ENCODE results near the gene ATP5PO.

ATP5PO gene

DNA sequence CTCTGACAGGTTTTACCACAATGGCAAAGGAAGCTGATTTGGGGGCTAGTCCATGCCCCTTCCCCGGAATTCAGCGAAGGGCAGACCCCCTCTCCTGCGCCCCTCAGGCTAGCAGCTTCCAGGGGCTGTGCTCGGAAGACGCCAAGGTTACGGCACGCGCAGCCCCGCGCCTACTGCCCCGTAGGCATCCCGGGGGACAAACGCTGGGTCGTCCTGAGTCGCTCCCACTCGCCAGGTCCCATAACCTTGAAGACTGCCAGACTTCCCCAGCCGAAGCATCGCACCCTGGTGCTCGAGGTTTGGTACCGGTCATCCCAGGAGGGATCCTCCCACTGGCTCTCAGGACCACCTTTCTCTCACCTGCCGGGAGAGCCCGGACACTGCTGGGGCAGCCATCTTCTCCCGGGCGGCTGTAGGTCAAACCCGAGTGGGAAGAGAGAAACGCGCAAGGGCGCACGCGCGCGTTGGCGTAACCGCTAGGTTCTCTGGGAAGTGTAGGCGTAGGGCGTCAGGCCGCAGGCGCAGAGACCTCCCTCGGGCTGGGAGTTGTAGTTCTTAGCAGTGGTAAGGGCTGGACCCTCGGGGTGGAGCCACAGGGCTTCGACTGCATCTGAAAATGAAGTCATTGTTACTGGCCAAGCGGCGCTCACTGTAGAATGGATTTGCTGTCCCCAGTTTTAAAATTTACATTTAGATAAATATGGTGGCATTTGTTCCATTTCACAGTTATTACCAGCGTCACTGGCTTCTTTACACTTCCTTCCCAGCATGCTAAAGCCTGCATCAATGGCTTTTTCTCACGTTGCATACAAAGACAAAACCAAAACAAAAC is at the start of gene ATP5PO:
TSS of gene ATP5PO (minus strand) at position 437 of the 832 bp plus-strand sequence. CDS start at position 396, 41 bp downstream.
- peak; percentile 96 to 98 for DNase-seq

- DNase-seq, result no peak
Observed at GRCh38 chr21:33964706-33965325, 49.2 kb upstream of the ATP5PO start.

GRCh38 chr21:33963848-33964555 is 48.4 kb upstream of the ATP5PO start:
- no peak for DNase-seq

DNA sequence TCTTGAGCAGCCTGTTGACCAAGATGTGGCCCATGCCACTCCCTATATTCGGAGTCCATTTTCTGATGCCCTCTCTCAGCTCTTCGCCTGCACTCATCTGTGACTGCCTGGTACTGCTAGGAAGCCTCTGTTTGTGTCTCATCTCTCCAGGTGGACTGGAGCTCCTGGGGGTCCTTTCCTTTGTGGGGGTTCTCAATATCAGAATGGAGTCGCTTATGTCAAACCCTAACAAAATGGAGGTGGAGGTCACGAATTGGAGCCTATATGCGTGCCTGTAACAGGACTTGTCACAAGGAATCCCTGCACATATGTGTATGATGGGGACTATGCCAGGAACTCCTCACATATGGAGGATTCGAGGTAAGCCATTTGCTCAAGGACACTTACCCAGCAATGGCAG is 46.7 kb upstream of the ATP5PO start:
- DNase-seq, result no peak

- DNase-seq, result no peak
Observed at GRCh38 chr21:33961061-33961460, 45.5 kb upstream of the ATP5PO start.

- no peak for DNase-seq
Observed at GRCh38 chr21:33959680-33960079, 44.1 kb upstream of the ATP5PO start.

DNA sequence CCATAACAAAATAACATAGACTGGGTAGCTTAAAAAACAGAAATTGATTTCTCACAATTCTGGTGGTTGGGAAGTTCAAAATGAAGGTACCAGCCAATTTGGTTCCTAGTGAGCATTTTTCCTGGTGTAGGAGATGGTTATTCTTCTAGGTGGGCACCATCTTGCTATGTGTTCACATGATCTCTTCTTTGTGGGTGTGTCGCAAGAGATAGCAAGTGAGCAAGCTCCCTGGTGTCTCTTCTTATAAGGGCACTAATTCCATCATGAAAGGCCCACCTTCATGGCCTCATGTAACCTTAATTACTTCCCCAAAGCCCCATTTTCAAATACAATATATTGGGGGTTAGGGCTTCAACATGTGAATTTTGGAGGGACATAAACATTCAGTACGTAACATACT is 38.8 kb upstream of the ATP5PO start:
- no peak for DNase-seq

- DNase-seq, result no peak
Observed at GRCh38 chr21:33951276-33952178, 35.9 kb upstream of the ATP5PO start.

- peak in 1 of 2 experiments; percentile 23 for DNase-seq
Observed at GRCh38 chr21:33950431-33951079, 35.0 kb upstream of the ATP5PO start.

DNA sequence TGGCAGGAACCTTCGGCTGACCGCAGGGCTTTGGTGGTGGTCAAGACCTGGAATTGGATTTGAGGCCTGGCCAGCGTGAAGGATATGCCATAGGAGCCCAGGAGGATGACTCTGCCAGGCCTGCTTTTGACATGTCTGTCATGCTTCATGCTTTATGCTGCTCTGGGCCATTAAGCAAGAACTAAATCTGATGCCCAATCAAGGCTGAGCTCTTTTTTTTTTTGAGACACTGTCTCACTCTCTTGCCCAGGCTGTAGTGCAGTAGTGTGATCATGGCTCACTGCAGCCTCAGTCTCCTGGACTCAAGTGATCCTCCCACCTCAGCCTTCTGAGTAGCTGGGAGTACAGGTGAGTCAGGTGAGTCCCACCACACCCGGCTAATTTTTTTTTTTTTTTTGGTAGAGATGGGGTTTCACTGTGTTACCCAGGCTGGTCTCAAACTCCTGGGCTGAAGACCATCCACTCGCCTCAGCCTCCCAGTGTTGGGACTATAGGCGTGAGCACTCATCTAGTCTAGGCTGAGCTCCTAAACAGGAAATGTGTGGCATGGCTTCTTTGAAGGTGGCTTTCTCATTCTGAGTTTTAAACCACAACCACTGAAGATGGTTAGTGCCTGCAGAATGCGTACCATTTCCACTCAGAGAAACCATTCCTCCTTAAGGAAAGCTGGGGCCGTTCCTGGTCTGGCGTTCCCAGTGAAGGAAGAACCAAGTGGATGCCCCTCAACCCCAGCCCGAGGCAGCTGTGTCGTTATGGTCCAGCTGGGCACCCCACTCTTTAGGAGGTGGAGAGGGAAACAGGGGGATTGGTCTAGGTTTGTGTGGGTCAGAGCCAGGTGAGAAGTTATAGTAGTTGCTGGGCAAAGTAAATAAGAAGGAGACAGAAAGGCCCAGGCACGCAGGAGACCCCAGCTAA is 34.2 kb upstream of the ATP5PO start:
- DNase-seq, result peak; percentile 61 to 68

- DNase-seq, result no peak
Observed at GRCh38 chr21:33948951-33949444, 33.4 kb upstream of the ATP5PO start.

DNA sequence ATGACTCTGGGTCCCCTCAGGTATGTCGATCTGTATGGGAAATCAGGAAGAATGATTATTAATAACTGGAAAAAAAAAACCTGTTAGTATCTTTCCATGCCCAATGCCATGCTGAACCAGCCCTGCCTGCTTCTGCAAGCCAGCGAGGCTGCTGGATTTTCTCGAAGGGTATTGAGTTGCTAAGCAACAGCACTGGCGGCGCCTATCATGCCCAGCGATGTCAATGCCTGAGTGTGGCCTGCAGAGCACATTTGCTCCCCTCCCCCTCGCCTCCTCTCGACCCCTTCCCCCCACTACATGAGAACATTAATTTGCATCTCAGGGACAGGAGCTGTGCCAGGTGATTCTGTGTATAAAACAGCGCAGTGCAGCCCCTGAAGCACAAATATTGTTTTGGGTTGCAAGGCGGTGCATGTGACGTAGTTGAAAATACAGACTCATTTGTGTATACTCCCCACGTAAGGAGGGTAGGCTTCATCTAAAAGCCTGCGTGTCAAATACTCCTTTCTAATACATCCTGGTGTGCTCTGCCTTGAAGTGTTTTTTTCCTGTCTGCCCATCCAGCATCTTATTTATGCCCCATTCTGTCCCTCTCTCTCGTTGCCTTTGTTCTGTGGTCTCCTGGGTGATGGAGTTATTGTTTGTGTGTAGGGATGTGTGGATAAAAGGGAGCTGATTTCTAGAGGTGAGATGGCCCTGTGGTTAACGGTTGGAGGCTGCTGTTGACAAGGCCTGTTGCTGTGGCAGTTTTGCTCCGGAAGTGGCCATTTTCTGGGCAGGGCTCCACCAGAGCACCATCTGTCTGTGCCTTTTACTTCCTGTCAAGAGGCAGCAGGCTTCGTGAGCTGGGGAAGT is 32.7 kb upstream of the ATP5PO start:
- peak; percentile 78 to 85 for DNase-seq

DNA sequence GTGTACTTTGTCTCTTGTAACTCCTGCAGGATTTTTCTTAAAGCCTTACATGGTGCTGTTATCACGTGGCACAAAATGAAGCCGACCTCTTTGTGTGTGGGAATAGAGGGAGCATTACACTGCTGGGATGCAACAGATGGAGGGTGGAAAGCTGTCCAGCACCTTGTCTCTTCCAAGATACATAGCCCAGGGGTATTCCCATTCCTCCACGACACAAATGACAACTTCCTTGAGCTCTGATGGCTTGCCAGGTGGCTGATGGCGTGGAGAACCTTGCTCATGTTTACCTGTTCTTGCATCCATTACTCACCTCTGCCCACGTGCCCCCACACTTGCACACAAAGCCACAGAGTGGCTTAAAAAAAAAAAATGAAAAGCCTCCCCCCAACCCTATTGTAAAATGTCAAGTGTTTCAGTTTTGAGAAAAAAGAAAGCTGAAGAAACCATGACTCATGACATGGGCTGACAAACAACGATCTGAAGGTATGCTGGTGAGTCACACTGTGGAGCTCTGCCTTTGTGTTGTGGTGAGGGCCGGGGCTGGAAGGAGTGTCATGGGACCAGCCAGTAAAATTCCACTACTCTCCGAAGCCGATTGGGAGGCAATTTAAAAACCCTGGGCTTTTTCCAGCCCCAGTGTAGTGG is 32.0 kb upstream of the ATP5PO start:
- DNase-seq, result peak; percentile 79 to 86

DNA sequence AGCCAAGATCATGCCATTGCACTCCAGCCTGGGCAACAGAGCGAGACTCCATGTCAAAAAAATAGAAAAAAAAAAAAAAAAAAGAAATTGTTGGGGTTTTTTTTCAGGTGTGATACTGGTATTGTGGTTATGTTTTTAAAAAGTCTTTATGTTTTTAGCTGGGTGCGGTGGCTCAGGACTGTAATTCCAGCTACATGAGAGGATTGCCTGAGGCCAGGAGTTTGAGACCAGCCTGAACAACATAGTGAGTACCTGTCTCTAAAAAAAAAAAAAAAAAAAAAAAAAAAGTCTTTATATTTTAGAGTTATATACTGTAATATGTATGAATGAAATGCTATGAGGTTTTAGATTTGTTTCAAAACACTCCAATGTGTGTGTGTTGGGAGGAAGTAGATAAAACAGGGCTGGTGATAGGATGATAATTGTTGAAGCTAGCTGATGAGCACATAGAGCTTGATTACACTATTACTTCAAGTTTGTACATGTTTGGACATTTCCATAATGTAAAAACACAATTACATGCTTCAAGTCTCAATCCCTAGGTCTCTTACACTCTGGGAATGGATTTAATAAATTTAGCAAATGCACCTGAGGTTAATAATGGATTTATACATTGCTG is 30.2 kb upstream of the ATP5PO start:
- DNase-seq, result no peak

DNA sequence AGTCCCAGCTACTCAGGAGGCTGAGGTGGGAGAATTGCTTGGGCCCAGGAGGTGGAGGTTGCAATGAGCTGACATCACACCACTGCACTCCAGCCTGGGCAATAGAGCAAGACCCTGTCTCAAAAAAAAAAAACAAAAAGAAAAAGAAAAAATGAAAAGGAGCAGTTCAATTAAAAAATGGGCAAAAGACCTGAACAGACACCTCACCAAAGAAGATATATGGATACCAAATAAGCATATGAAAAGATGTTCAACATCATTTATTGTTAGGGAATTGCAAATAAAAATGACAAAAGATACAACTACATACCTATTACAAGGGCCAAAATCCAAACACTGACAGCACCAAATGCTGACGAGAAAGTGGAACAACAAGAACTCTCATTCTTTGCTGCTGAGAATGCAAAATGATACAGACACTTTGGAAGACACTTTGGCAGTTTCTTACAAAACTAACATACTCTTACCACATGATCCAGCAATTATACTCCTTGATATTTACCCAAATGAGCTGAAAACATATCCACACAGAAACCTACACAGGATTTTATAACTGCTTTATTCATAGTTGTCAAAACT is 28.7 kb upstream of the ATP5PO start:
- no peak for DNase-seq

DNA sequence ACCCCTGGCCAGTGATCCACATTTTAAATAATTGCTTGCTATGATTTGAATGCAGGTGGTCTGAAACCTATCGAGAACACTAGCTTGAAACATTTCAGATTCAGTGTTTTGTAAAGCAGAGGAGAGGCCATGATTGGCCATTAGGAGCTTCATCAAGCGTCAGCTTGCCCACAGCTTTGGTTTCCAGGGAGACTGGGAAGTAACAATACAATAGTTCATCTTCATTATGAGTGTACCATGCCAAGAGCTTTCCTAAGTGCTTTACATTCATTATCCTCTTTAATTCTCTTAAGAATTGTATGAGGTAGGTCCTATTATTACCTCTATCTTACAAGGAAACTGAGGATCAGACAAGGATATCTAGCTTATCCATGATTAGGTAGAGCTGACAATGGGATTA is 27.7 kb upstream of the ATP5PO start:
- DNase-seq, result no peak

GRCh38 chr21:33942426-33942825 is 26.8 kb upstream of the ATP5PO start:
- DNase-seq, result no peak

DNA sequence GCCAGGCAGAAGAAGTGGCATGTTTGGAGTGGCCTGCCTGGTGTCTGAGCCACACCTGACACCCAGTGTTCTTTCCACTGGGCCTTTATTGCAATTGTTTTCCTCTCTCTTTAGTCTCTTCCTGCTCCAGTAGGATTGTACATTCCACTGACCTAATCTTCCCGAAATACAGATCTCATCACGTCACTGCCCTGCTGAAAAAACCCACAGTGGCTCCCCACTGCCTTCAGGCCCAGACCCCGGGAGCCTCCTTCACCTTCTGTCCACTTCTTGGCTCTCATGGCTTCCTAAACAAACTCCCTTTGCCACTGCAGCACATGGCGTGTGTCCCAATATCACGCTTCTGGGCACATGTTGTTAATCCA is 25.3 kb upstream of the ATP5PO start:
- DNase-seq, result no peak
